Glomerular endothelial cell (primary cell): ENCODE results near the gene GARIN5A. TPM values are rescaled to one million over a fixed set of nuclear protein-coding genes. Genes with fewer than 3 reads are reported as not detected.

Experiments used
- DNase-seq: peaks from one replicate; pipeline ENCODE4 v3.0.0-alpha.2; 2011; ENCODE audit warnings: low read depth, low spot score; ENCODE audit errors: extremely low read depth
- total RNA-seq: library from RNA; depleted of rRNA; stranded (reverse); fragments of >200 nt; gene quantifications from 2 replicates; pipeline ENCODE4 v1.2.3, GENCODE V29; 2015

The GARIN5A gene
- total RNA-seq, 1 donor from 2014 or later, result not detected

DNA sequence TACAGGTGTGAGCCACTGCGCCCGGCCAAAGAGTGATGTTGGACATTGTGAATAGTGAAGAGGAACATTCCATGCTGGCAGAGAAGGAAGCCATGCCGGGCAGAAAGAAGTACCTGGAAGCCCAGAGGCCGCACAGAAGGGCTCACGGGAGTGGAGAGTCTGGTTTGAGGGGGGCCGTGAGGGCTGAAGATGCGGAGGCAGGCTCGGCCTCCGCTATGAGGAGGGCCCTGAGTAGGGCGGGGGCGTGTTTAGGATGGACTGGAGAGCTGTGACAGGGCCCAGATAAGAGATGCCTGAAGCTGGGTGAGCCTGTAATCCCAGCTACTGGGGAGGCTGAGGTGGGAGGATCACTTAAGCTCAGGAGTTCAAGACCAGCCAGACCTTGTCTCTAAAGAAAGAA lies 32.7 kb upstream of the GARIN5A start:
- DNase-seq, result no peak

DNA sequence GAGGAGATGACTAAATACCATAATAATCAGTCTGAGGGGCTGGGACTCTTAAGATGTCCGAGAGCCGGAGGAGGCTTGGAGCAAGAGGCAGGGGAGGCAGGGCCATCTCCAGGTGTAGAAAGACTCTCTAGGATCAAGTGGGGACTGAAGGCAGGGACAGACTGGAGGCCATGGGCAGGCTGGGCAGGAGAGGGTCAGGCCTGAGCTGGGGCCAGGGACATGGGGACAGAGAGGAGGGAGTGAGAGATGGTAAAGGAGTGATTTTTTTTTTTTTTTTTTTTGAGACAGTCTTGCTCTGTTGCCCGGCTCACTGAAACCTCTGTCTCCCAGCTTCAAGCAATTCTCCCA lies 32.2 kb upstream of the GARIN5A start:
- no peak for DNase-seq

DNA sequence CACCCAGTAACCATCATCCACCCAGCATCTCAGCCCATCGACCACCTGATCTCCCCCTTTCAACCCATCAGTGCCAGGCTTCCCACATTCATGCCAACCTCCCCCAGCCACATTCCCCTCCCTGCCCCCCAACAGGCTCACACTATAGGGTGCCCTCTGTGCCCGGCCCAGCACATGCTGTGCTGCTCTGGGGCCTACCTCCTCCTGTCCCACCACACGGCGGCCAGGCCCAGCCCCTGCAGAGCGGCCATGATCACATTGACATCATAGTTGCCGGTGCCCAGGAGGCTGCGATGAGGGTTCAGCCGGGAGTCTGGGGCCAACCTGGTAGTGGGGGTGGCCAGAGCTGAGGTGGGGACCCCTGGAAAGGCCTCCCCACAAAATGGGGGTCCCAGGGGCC lies 30.7 kb upstream of the GARIN5A start:
- no peak for DNase-seq

DNA sequence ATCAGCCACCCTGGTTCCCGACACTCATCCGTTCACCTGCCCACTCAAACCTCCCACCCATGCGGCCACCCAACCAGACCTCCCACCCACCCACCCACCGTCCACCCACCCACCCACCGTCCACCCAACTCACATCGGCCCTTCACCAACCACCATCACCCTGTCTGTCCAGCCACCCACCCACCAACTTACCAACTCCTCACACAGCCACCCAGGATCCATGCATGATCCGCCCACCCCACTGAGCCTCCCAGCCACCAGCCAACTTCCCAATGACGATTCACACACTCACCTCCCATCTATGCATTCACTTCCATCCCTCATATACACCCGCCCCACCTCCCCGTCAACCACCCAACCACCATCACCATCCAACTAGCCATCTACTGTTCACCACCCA lies 30.1 kb upstream of the GARIN5A start:
- DNase-seq, result no peak

DNA sequence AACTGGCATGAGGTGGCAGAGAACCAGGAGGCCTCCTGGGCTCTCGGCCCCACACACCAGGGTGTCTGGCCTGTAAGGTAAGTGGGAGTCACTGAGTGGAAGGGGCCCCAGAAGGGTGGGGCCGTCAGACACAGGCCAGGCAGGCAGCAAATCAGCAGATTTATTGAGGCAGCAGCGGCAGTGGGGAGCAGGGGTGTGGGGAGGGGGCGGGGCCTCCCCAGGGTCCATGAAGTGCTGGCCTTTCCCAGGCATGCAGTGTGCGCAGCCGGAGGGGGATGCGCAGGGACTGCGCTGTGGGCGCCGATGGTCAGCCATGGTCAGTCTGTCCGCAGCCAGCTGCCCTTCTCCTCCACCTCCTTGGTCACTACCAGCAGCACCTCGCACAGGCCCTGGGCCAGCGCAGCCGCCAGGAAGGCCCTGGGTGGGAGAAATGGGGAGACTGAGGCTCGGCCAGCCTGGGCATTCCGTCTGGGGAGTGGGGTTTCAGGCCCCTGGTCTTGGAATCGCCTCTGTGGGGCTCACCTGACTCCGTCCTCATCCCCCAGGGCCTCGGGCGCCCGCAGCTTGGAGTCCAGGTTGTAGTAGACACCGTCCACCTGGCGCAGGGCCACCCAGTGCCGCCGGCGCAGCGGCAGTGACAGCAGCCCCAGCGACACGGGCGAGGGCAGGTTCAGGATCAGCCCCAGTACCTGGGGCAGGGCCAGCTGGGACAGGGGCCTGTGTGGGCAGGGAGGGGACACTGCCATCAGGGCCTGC lies 29.4 kb upstream of the GARIN5A start:
- no peak for DNase-seq

DNA sequence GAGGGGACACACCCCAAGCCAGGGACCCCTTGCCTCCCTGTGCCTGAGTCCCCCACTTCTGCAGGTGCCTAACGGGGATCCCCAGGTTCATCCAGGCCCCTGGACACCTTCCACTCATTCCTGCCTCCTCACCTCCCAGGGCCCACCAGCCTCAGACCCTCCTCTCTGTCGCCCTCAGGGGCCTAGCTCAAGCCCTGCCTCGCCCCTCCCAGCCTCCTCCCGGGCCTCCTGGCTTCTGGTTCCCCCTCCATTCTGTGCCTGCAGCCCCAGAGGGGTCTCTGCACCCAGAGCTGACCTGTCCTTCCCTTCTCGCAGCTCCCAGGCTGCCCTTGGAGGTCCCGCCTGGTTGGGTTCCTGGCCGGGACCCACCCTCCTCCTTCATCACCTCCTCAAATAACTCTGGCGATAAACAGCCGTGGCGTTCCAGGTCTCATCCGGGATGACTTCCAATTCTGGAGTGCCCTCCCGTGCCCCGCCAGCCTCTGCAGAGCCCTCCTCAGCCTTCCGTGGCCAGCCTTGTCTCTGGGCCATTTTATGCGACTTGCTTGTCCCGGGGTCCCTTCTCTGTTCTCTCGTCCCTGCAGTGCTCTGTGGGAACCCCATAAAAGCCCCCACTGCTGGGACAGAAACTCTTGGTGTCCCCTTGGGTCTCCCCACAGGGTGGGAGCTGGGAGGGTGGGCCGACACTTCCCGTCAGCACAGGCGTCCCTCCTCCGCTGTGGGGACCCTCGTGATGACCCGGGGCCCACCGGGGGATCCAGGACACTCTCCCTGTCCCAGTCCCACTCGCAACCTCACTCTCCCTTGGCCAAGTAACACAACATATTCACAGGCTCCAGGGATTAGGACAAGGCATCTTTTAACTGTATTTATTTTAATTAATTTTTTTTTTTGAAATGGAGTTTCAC lies 25.2 kb upstream of the GARIN5A start:
- no peak for DNase-seq

DNA sequence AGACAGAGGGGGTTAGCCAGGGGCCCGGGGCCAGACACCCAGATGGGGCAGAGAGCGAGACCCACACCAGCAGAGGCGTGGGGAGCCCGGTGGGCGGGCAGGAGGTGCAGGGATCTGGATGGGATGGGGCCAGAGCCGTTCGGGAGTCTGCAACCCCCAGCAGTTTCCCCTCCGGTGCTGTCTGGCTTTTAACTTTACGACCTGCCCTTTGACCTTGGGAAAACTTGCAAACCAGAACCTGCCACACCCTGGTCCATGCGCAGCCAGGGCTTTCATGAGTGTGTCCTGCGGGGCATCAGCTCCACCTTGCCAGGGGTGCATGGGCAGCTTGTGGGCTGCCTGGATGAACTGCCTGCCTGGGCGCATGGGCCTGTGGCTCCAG lies 24.5 kb upstream of the GARIN5A start:
- DNase-seq, result no peak

DNA sequence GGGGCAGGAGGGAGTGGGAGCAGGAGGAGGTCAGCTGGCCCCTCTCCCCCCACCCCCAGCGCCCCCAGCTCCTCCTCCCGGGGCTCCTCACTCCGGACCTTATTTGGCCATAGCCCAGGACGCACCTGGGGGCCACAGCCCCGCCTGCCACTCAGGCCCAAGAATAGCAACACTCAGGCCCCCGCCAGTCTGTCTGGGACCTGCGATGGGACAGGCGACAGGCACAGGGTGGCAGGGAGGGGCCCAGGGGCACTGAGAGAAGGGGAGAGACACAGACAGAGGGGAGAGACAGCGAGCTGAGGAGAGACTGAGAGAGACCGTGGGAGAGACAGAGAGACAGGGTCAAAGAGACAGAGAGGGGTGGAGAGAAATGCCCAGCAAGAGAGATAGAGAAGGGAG lies 24.1 kb upstream of the GARIN5A start:
- DNase-seq, result no peak

DNA sequence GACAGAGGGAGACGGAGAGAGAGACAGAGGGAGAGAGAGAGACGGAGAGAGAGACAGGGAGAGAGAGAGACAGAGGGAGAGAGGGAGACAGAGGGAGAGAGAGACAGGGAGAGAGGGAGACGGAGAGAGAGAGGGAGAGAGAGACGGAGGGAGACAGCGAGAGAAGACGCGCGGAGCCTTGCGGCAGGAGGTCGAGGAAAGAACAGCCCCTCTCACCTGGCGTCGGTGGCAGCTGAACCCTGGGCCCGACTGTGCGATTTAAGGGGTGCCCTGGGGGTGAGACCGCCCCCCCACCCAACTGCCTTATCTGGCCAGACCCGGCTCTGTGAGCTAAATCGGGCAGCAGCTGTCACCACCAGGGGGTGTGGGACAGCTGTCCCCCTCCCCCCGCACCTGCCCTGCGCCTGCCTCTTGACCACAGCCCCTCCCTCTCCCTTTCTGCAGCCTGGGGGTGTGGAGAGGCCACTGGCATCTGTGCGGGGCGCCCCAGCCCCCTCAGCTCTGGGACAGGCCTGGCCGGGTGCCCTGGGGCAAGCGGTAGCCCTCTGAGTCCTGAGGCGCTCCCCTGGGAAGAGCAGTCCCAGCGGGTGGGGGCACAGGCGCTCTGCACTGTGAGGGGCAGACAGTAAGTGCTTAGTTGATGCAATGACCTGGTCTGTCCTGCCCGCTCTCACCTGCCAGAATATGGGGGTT lies 23.6 kb upstream of the GARIN5A start:
- no peak for DNase-seq

DNA sequence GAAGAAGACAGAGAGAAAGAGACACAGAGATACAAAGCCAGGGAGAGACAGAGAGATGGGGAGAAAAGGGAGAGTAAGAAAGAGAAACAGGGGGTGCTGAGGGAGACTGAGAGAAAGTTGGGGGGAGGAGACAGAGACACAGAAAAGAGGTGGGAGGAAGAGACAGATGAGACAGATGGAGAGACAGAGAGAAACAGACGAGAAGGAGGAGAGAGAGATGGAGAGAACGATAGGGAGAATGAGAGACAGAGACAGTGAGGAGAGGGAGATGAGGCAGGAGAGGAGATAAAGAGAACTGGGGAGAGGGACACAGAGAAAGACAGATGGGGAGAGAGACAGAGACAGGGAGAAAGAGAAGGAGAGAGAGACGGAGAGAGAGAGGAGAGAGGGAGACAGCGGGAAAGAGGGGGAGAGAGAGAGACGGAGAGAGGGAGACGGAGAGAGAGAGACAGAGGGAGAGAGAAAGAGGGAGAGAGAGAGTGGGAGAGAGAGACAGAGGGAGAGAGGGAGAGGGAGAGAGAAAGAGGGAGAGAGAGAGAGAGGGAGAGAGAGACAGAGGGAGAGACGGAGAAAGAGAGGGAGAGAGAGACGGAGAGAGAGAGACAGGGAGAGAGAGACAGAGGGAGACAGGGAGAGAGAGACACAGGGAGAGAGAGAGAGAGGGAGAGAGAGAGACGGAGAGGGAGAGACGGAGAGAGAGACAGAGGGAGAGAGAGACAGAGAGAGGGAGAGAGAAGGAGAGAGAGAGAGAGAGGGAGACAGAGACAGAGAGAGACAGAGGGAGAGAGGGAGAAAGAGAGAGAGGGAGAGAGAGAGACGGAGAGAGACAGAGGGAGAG lies 21.8 kb upstream of the GARIN5A start:
- DNase-seq, result no peak

DNA sequence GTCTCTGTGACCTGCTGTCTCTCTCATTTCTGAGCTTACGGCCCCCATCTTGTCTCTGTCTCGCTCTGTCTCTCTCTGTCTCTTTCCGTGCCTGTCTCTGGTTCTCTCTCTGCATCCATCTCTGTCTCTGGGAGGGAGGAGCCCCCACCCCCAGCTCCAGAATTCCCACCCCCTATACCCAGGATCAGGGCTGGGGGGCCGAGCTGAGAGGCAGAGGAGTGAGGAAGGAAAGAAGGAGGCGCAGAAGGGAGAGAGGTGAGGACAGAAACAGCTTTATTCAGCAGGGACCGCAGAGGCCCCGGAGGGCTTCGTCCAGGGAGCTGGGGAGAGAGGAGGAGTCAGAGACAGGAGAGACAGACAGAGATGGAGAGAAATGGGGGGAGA lies 20.4 kb upstream of the GARIN5A start:
- no peak for DNase-seq

DNA sequence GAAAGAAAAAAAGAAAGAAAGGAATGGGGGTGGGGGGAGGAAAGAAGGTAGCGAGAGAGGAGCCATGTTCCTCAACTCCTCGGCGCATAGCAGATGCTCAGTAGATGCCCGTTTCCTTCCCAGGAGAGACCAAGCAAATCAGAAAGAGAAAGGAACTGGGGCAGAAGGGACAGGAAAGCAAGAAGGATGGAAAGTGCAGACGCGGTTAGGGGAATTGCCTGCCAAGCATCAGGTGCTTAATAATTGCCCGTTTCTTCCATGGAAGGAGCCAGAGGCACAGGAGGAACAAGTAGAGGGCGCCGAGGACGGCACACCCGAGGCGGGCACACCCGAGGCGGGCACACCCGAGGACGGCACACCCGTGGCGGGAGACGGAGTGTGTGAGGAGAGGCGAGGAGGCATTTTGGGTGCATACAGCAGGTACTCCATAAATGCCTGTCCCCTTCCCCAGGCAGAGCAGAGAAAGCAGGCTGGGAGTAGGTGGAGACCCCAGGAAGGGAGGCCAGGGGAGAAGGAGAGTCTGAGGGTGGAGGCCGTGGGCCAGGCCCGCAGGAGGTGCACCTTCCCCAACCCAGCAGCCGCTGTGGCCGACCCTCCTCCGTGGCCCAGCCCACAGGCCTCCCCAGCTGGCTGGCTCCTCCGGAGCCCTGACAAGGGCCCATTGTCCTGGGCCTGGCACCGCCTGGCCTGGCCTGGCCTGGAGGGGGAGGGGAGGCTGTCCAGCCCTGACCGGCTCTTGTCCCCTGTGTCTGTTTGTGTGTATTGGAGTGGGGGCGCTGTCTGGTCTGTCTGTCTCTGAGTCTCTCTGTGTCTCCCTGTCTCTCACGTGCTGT lies 19.8 kb upstream of the GARIN5A start:
- DNase-seq, result no peak

DNA sequence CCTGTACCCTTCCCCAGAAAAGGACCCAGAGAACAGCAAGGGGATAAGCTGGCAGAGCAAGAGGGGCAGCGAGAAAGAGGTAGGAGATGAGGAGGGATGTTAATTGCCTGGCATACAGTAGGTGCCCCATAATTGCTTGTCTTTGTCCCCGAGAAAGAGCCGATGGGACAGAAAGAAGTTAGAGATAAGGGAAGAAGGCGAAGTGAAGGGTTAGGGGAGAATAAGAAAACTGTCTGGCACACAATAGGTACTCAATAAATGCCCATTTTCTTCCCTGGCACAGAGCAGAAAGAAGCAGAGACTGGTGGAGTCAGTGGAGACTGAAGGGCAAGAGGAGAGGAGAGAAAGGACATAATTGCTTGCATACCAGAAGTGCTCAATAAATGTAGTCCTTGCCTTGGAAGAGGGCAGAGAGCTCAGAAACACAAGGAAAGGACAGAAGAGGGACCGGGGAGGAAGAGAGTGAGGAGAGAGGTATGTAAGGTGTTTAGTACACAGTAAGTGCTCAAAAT lies 18.4 kb upstream of the GARIN5A start:
- no peak for DNase-seq

DNA sequence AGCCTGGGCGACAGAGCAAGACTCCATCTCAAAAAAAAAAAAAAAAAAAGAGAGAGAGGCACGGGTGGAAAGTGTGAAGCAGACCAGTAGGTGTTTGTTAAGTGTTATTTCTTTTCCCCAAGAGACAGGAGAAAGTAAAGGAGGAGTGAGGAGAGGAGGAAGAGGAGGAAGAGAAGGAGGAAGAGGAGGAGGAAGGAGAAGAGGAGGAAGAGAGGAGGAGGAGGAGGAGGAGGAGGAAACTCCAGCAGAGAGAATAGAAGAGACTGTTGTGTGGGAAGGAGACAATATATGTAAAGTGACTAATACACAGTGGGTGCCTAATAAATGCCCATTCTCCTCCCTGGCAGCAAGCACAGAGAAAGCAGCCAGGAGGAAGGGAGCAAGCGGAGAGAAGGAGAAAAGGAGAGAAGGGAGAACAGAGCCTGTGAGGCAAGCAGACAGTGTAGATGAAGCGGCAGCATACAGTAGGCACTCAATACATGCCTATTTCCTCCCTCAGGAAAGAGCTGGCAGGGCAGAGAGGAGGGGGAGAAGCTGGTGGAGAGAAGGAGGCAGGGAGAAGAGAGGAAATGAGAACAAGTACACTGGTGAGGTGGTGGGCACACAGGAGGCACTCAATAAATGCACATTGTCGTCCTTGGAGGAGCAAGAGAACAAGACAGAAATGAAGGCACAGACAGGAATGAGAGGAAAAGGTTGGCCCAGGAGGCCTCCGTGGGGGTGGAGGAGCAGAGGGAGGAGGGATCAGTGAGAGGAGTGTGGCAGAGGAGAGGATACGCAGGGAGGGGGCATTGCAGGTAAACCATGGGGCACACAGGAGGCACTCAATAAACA lies 17.8 kb upstream of the GARIN5A start:
- no peak for DNase-seq

DNA sequence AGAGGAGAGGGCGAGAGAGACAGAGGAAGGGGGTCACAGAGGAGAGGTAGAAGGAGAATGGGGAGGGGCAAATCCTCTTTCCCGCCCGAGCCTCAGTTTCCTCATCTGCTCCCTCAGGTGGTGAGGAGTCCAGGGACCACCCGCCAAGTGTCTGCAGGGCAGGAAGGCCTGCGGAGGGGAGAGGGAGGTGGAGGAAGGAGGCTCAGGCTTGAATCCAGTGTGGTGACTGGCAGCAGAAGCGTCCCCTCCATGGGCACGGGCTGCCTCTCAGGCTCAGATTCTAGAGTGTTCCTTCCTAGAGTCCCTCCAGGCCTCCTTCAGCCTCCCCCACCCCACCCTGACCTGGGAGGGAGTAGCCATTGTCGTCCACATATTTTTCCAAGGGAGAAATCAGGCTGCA lies 16.5 kb upstream of the GARIN5A start:
- DNase-seq, result no peak

DNA sequence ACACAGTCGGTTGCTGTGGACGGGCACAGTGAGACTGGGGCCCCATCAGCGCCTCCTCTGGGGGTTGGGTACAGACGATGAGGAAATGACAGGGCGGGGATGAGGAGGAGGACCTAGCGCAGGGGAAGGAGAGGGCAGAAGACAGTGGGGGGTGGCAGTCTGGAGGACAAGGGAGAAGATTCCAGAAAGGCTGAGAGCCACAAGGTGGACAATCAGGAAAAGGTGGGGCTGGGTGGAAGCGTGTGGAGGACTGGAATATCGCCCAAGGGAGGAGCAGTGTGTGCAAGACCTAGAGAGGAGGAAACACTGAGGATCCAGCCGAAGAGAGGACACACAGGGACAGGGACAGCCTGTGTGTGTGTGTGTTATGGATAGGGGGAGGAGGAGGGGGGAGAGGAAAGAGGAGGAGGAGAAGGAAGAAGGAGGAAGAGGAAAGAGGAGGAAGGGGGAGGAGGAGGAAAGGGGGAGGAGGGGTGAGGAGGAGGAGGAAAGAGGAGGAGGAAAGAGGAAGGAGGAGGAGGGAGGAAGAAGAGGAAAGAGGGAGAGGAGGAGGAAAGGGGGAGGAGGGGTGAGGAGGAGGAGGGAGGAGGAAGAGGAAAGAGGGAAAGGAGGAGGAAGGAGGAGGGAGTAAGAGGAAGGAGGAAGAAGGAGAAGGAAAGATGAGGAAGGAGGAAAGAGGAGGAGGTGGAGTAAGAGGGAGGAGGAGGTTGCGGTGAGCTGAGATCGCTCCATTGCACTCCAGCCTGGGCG lies 15.8 kb upstream of the GARIN5A start:
- DNase-seq, result no peak

DNA sequence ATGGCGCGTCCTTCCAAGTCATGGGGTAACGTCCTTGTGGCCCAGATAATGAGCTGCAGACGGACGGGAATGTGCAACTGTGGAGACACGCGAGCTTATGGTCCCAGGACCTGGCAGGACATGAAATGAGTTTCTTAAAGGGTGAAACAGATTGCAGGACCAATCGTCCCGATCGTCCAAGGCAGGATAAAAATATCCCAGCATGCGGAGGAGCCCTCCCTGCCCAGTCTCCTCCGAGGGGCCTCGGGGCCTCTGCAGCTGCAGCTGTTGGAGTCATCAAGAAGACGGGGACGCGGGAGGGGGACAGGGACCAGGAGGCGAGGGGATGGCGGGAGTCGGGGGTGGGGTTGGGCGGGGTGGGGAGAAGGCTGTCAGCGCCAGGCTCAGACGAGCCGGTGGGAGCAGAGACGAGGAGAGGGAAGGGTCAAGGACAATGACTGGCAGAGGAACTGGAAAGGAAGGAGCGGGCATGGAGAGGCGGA lies 14.4 kb upstream of the GARIN5A start:
- no peak for DNase-seq

DNA sequence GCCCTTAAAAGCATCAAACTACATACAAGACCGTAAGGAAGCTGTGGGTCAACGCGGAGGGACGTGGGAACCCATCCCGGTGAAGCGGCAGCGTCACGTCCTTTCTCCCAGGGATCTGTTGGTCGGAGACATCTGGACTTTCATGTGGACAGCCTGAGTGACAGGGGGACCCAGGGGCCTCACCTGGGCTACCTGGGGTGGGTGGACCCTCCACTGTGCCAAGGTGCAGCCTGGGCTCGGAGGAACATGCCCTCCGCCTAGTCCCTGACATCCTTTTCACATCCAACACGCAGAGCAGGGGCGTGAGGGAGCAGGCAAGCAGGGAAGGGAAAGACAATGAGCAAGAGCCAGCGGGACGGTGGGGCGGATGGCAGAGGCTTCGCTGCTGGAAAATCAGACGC lies 13.8 kb upstream of the GARIN5A start:
- no peak for DNase-seq
